Mesothelial cell of epicardium (in vitro differentiated cells): ENCODE results near the gene LPCAT2. TPM values are rescaled to one million over a fixed set of nuclear protein-coding genes. Genes with fewer than 3 reads are reported as not detected.

Experiments used
- DNase-seq, 2 experiments: peaks; one replicate each; pipeline ENCODE4 v3.0.0; 2021; ENCODE audit warnings: low spot score in 2 of 2; ENCODE audit not compliant: unreplicated experiment in 2 of 2
- H3K27ac Mint-ChIP-seq: 2 replicates; pipeline ENCODE4 v1.8.0; 2021; ENCODE audit warnings: mixed read lengths
- H3K27me3 Mint-ChIP-seq: 2 replicates; pipeline ENCODE4 v1.8.0; 2021; ENCODE audit warnings: low read depth, mixed read lengths
- H3K36me3 Mint-ChIP-seq: 2 replicates; pipeline ENCODE4 v1.8.0; 2021; ENCODE audit warnings: mixed read lengths
- H3K4me1 Mint-ChIP-seq: 2 replicates; pipeline ENCODE4 v1.8.0; 2021; ENCODE audit warnings: mixed read lengths
- H3K4me3 Mint-ChIP-seq: 2 replicates; pipeline ENCODE4 v1.8.0; 2021; ENCODE audit warnings: mild to moderate bottlenecking, moderate library complexity, mixed read lengths
- H3K9me3 Mint-ChIP-seq: 2 replicates; pipeline ENCODE4 v1.8.0; 2021; ENCODE audit warnings: mixed read lengths
- CTCF ChIP-seq: fragments of 200-600 bp; sonication (generic); IDR thresholded peaks from one replicate; pipeline ENCODE4 v1.5.0; 2021; ENCODE audit warnings: antibody characterized with exemption; ENCODE audit not compliant: unreplicated experiment
- total RNA-seq: library from RNA; stranded (reverse); gene quantifications from 3 replicates; pipeline ENCODE4 v1.2.1, GENCODE V29; 2021

Gene LPCAT2
- total RNA-seq, 1 donor from 2014 or later = 25.1 TPM

DNA sequence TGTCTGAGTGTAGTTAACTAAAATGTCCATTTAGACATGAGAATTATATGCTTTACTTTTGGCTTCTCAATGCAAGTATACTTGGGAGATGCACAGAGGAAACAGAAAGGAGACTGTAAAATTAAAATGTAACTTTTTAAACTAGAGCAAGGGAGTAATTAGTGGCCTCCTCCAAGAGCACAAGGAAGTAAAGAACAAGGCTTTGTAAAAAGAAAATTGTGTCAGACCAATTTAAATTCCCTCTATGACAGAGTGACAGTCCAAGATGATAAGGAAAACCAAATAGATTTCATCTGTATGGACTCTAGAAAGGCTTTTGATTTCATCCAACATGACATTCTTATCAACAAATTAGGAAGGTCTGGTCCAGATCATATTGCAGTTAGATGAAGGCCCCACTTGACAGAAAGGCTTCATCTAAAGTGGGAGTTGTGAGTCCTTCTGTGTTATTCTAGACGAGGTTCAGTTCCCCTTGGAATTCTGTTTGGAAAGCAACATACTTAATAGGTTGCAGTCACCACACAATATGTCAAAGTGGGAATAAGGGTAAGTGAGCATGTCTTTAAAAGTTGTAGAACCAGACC, 51.2 kb downstream of the LPCAT2 start:
- TF ChIP-seq CTCF = no peak
- Mint-ChIP-seq H3K36me3 (peaks cover 11% of the 10 kb centered on the region), H3K27ac (peak overlapping the region; percentile 52), H3K9me3 (peaks cover 5% of the 10 kb centered on the region), H3K4me3 (no peak overlapping the region), H3K27me3 (no peaks in the 10 kb centered on the region), H3K4me1 (peaks cover 25% of the 10 kb centered on the region)
- DNase-seq = no peak

DNA sequence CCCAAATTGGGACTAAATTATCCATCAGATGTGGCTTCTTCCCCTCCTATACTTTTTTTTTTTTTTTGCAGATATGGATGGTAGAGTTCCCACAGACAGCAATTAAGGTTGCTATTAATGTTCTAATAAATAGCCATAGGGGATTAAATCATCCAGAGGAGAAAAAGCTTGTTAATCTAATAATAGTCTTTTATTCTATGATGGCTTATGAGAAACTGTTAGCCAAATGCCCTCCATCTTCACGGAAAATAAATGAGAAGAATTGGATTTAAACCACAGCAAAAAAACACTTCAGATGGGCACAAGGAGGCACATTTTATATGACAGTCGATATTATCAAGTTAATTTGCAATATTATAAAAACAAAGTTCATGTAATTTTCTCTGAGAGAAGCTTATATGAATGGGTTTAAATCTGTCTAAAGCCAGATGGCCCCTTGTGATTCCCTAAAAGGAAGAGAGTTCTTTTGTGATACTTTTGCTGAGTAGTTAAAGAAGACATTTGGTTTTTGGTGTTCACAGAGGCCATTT, 52.5 kb downstream of the LPCAT2 start:
- no peak for TF ChIP-seq CTCF
- Mint-ChIP-seq H3K36me3 (peaks cover 6% of the 10 kb centered on the region), H3K27me3 (no peaks in the 10 kb centered on the region), H3K4me1 (peaks cover 25% of the 10 kb centered on the region), H3K27ac (no peak overlapping the region), H3K4me3 (no peak overlapping the region), H3K9me3 (no peaks in the 10 kb centered on the region)
- no peak for DNase-seq

GRCh38 chr16:55562936-55563335, 54.1 kb downstream of the LPCAT2 start:
- no peak overlapping the region for H3K27ac Mint-ChIP-seq
- TF ChIP-seq CTCF = no peak
- DNase-seq = no peak
- peaks cover 12% of the 10 kb centered on the region for H3K36me3 Mint-ChIP-seq
- H3K9me3 Mint-ChIP-seq = no peaks in the 10 kb centered on the region
- H3K4me3 Mint-ChIP-seq = no peak overlapping the region
- H3K27me3 Mint-ChIP-seq = no peaks in the 10 kb centered on the region
- peaks cover 35% of the 10 kb centered on the region for H3K4me1 Mint-ChIP-seq

DNA sequence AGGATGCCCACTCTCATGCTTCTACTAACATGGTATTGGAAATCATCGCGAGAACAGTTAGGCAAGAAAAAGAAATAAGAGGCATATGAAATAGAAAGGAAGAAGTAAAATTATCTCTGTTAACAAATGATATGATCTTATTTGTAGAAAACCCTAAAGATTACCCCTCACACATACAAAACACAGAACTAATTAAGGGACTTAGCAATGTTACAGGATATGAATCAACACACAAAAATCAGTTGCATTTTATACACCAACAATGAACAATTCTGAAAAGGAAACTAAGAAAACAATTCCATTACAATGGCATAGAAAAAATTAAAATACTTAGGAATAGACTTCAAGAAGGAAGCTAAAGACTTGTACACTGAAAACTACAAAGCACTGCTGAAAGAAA, 54.9 kb downstream of the LPCAT2 start:
- peaks cover 32% of the 10 kb centered on the region for H3K4me1 Mint-ChIP-seq
- TF ChIP-seq CTCF = no peak
- no peak overlapping the region for H3K4me3 Mint-ChIP-seq
- peaks cover 12% of the 10 kb centered on the region for H3K36me3 Mint-ChIP-seq
- no peak for DNase-seq
- no peaks in the 10 kb centered on the region for H3K9me3 Mint-ChIP-seq
- H3K27me3 Mint-ChIP-seq = no peaks in the 10 kb centered on the region
- H3K27ac Mint-ChIP-seq = no peak overlapping the region

DNA sequence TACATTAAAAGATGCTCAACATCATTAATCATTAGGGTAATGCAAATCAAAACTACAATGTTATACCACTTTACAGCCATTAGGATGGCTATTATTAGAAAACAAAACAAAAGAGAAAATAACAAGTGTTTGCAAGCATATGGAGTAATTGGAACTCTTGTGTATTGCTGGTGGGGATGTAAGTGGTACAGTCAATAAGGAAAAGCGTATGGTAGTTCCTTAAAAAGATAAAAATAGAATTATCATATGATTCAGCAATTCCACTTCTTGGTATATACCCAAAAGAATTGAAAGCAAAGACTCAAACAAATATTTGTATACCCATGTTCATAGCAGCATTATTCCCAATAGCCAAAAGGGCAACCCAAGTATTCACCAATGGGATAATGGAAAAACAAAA, 56.2 kb downstream of the LPCAT2 start:
- TF ChIP-seq CTCF = no peak
- peaks cover 12% of the 10 kb centered on the region for H3K36me3 Mint-ChIP-seq

More for the DNA sequence above, 56.2 kb downstream of the LPCAT2 start:
- no peaks in the 10 kb centered on the region for H3K9me3 Mint-ChIP-seq
- H3K27ac Mint-ChIP-seq = no peak overlapping the region
- peaks cover 29% of the 10 kb centered on the region for H3K4me1 Mint-ChIP-seq
- DNase-seq = no peak
- H3K27me3 Mint-ChIP-seq = no peaks in the 10 kb centered on the region
- H3K4me3 Mint-ChIP-seq = no peak overlapping the region
